HepG2 (cell line): Measurements from ENCODE around the gene PSKH1. TPM values are rescaled to one million over a fixed set of nuclear protein-coding genes. Genes with fewer than 3 reads are reported as not detected.

Experiments
- ARHGAP35 ChIP-seq: sonication (generic); formaldehyde crosslinking; IDR thresholded peaks from 2 replicates; pipeline ENCODE4 v1.9.0; 2022; ENCODE audit warnings: mild to moderate bottlenecking, inconsistent platforms, moderate library complexity, missing genetic modification reagents, borderline replicate concordance
- HOXA5 ChIP-seq: sonication (generic); formaldehyde crosslinking; IDR thresholded peaks from 2 replicates; pipeline ENCODE4 v1.4.0; 2020; ENCODE audit warnings: missing genetic modification reagents
- PBX2 ChIP-seq: IDR thresholded peaks from 2 replicates; pipeline ENCODE4 v1.6.1; 2016; ENCODE audit warnings: control low read depth
- RXRB ChIP-seq: IDR thresholded peaks from 2 replicates; pipeline ENCODE4 v1.6.1; 2016; ENCODE audit warnings: borderline replicate concordance, missing genetic modification reagents, missing compliant biosample characterization
- SP2 ChIP-seq: sonication (generic); formaldehyde crosslinking; IDR thresholded peaks from 2 replicates; pipeline ENCODE4 v1.5.1; 2020; ENCODE audit warnings: mild to moderate bottlenecking, missing genetic modification reagents
- SP5 ChIP-seq: IDR thresholded peaks from 2 replicates; pipeline ENCODE4 v1.6.1; 2016; ENCODE audit warnings: low read depth, borderline replicate concordance
- USF2 ChIP-seq, 2 experiments: sonication (generic) in 1 of 2; formaldehyde crosslinking in 1 of 2; IDR thresholded peaks; 2 replicates each; pipeline versions ENCODE4 v1.5.1 to v1.6.1; 2011 to 2020; ENCODE audit warnings: borderline replicate concordance in 1 of 2, low read depth in 1 of 2, low read length in 1 of 2, mild to moderate bottlenecking in 1 of 2, missing genetic modification reagents in 1 of 2, moderate library complexity in 1 of 2
- ZNF160 ChIP-seq: sonication (generic); formaldehyde crosslinking; IDR thresholded peaks from 2 replicates; pipeline ENCODE4 v1.8.0; 2022; ENCODE audit warnings: mild to moderate bottlenecking, inconsistent platforms, missing genetic modification reagents
- ZNF260 ChIP-seq: sonication (generic); formaldehyde crosslinking; IDR thresholded peaks from 2 replicates; pipeline ENCODE4 v1.4.0; 2020; ENCODE audit warnings: missing genetic modification reagents, low read depth, mild to moderate bottlenecking, borderline replicate concordance
- ZNF264 ChIP-seq: sonication (generic); formaldehyde crosslinking; IDR thresholded peaks from 2 replicates; pipeline ENCODE4 v1.4.0; 2020; ENCODE audit warnings: missing genetic modification reagents
- ZNF790 ChIP-seq: sonication (generic); formaldehyde crosslinking; IDR thresholded peaks from 2 replicates; pipeline ENCODE4 v1.8.0; 2022; ENCODE audit warnings: missing genetic modification reagents, mild to moderate bottlenecking, borderline replicate concordance
- polyA plus RNA-seq, 8 experiments: library from polyadenylated mRNA; depleted of rRNA in 3 of 8; stranded (reverse) in 7 of 8; unstranded in 1 of 8; fragments of >200 nt; fragmentation: Illumina TruSeq in 4 of 8; extraction: Trizol in 4 of 8; gene quantifications; 2 replicates each; pipeline versions ENCODE4 v1.2.1 to v1.2.3, GENCODE V29; 2011 to 2016; ENCODE audit warnings: low read depth in 4 of 8, missing spikeins in 1 of 8, mixed read lengths in 1 of 8; ENCODE audit not compliant: insufficient read depth in 1 of 8
- total RNA-seq, 5 experiments: library from RNA; depleted of rRNA; stranded (reverse); fragments of >200 nt; fragmentation: Illumina TruSeq; extraction: Trizol; gene quantifications; 2 replicates each; pipeline ENCODE4 v1.2.3, GENCODE V29; 2016; ENCODE audit warnings: low read depth in 1 of 5
- TF ChIP-seq, protein P1 (sequence below): sonication (generic); formaldehyde crosslinking; conservative IDR thresholded peaks from 2 replicates; pipeline ENCODE4 v1.8.1; 2023; ENCODE audit warnings: missing genetic modification reagents
- TF ChIP-seq, protein P2 (sequence below): sonication (generic); formaldehyde crosslinking; IDR thresholded peaks from 2 replicates; pipeline ENCODE4 v1.4.0; 2020; ENCODE audit warnings: missing genetic modification reagents, borderline replicate concordance
- TF ChIP-seq, protein P3 (sequence below): sonication (generic); formaldehyde crosslinking; IDR thresholded peaks from 2 replicates; pipeline ENCODE4 v1.4.0; 2020; ENCODE audit warnings: missing genetic modification reagents

PSKH1 gene
- total and polyA plus RNA-seq, 2 of the 13 experiments (the other 11 are each of a cell fraction or from before 2014, with no cell fraction given), result 8.4 to 19.1 TPM

GRCh38 chr16:67892899-67893742 lies at the start of gene PSKH1 (continued):
- TF ChIP-seq ZNF260 (no peak), SP2 (CRISPR knock-in tag) (peak; percentile 88), SP5 (peak; percentile 66; the same call in 1 of the 2 replicates), PBX2 (CRISPR knock-in tag) (peak; percentile 93), ZNF790 (CRISPR knock-in tag) (peak; percentile 56; the same call in 1 of the 2 replicates), ARHGAP35 (CRISPR knock-in tag) (peak; percentile 79; the same call in 1 of the 2 replicates), RXRB (peak; percentile 30; the same call in 1 of the 2 replicates), USF2 (IDR thresholded peaks at IDR 0.05; ENCODE audit: low read depth, low read length) (no peak), USF2 (CRISPR knock-in tag; IDR thresholded peaks at IDR 0.05; ENCODE audit: borderline replicate concordance) (0 out of 2 replicates have a peak, but pooled peaks have one; percentile 10), ZNF264 (CRISPR knock-in tag) (no peak), ZNF160 (0 out of 2 replicates have a peak, but pooled peaks have one; percentile 87), HOXA5 (CRISPR knock-in tag) (0 out of 2 replicates have a peak, but pooled peaks have one; percentile 51)
- TF ChIP-seq, protein P1, sequence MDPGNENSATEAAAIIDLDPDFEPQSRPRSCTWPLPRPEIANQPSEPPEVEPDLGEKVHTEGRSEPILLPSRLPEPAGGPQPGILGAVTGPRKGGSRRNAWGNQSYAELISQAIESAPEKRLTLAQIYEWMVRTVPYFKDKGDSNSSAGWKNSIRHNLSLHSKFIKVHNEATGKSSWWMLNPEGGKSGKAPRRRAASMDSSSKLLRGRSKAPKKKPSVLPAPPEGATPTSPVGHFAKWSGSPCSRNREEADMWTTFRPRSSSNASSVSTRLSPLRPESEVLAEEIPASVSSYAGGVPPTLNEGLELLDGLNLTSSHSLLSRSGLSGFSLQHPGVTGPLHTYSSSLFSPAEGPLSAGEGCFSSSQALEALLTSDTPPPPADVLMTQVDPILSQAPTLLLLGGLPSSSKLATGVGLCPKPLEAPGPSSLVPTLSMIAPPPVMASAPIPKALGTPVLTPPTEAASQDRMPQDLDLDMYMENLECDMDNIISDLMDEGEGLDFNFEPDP (CRISPR knock-in tag), result 0 out of 2 replicates have a peak, but pooled peaks have one; percentile 85
- TF ChIP-seq, protein P2, sequence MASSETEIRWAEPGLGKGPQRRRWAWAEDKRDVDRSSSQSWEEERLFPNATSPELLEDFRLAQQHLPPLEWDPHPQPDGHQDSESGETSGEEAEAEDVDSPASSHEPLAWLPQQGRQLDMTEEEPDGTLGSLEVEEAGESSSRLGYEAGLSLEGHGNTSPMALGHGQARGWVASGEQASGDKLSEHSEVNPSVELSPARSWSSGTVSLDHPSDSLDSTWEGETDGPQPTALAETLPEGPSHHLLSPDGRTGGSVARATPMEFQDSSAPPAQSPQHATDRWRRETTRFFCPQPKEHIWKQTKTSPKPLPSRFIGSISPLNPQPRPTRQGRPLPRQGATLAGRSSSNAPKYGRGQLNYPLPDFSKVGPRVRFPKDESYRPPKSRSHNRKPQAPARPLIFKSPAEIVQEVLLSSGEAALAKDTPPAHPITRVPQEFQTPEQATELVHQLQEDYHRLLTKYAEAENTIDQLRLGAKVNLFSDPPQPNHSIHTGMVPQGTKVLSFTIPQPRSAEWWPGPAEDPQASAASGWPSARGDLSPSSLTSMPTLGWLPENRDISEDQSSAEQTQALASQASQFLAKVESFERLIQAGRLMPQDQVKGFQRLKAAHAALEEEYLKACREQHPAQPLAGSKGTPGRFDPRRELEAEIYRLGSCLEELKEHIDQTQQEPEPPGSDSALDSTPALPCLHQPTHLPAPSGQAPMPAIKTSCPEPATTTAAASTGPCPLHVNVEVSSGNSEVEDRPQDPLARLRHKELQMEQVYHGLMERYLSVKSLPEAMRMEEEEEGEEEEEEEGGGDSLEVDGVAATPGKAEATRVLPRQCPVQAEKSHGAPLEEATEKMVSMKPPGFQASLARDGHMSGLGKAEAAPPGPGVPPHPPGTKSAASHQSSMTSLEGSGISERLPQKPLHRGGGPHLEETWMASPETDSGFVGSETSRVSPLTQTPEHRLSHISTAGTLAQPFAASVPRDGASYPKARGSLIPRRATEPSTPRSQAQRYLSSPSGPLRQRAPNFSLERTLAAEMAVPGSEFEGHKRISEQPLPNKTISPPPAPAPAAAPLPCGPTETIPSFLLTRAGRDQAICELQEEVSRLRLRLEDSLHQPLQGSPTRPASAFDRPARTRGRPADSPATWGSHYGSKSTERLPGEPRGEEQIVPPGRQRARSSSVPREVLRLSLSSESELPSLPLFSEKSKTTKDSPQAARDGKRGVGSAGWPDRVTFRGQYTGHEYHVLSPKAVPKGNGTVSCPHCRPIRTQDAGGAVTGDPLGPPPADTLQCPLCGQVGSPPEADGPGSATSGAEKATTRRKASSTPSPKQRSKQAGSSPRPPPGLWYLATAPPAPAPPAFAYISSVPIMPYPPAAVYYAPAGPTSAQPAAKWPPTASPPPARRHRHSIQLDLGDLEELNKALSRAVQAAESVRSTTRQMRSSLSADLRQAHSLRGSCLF (CRISPR knock-in tag), result 0 out of 2 replicates have a peak, but pooled peaks have one; percentile 88
- TF ChIP-seq, protein P3, sequence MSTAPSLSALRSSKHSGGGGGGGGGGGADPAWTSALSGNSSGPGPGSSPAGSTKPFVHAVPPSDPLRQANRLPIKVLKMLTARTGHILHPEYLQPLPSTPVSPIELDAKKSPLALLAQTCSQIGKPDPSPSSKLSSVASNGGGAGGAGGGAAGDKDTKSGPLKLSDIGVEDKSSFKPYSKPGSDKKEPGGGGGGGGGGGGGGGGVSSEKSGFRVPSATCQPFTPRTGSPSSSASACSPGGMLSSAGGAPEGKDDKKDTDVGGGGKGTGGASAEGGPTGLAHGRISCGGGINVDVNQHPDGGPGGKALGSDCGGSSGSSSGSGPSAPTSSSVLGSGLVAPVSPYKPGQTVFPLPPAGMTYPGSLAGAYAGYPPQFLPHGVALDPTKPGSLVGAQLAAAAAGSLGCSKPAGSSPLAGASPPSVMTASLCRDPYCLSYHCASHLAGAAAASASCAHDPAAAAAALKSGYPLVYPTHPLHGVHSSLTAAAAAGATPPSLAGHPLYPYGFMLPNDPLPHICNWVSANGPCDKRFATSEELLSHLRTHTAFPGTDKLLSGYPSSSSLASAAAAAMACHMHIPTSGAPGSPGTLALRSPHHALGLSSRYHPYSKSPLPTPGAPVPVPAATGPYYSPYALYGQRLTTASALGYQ, result no peak; the same call in 1 of the 2 replicates
